Brain microvascular endothelial cell (primary cell): ENCODE measurements around the gene PIPOX.

Source experiments
- DNase-seq: peaks from one replicate; pipeline ENCODE4 v3.0.0-alpha.2; 2020
- H3K27ac ChIP-seq: fragments of 250-450 bp; sonication (Bioruptor Pico); 2 replicates; pipeline ENCODE4 v1.5.1; 2020; ENCODE audit warnings: mild to moderate bottlenecking, moderate library complexity
- H3K27me3 ChIP-seq: fragments of 250-450 bp; sonication (Bioruptor Pico); replicated peaks from 2 replicates; pipeline ENCODE4 v1.5.1; 2020; ENCODE audit warnings: mild to moderate bottlenecking
- H3K36me3 ChIP-seq: fragments of 250-450 bp; sonication (Bioruptor Pico); replicated peaks from 2 replicates; pipeline ENCODE4 v1.5.1; 2020; ENCODE audit warnings: mild to moderate bottlenecking
- H3K4me3 ChIP-seq: 2 replicates; pipeline ENCODE4 v1.5.1; 2011; ENCODE audit warnings: low read depth, mild to moderate bottlenecking, control low read depth, low read length, moderate library complexity
- in situ Hi-C: cut with HindIII; loops from 2 replicates; pipeline ENCODE4 v1.10.0; 2017; ENCODE audit warnings: low sequenced_read_pairs, low pct_ligation_motif_present
- TF ChIP-seq, protein P1 (sequence below): IDR thresholded peaks from 2 replicates; pipeline ENCODE4 v1.5.1; 2011; ENCODE audit warnings: low read depth, mild to moderate bottlenecking, moderate library complexity, low read length, control low read depth, inconsistent platforms; ENCODE audit errors: missing control alignments

PIPOX gene

DNA sequence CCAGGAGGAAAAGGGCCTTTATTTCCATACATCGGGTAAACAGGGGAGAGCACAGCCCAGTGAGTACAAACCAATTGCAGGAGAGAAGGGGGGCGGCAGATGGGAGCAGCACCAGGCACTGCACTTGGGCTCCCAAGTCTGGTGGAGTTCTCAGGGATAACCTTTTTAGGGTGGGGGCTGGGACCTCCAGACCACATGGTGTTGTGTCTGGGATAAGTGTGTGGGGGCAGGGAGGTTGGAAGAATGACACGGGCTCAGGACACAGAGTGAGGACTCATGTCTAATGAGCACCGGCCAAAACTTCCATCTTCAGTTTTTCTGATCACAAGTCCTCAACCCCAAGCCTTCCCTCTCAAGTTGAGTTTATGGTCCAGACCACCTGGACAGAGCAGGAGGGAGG lies 30.6 kb downstream of the PIPOX start:
- Histone ChIP-seq H3K27ac (no peak overlapping the region), H3K27me3 (peaks cover 11% of the 10 kb centered on the region), H3K4me3 (no peak overlapping the region), H3K36me3 (no peaks in the 10 kb centered on the region)
- in situ Hi-C loops = no loop called here
- TF ChIP-seq, protein P1, sequence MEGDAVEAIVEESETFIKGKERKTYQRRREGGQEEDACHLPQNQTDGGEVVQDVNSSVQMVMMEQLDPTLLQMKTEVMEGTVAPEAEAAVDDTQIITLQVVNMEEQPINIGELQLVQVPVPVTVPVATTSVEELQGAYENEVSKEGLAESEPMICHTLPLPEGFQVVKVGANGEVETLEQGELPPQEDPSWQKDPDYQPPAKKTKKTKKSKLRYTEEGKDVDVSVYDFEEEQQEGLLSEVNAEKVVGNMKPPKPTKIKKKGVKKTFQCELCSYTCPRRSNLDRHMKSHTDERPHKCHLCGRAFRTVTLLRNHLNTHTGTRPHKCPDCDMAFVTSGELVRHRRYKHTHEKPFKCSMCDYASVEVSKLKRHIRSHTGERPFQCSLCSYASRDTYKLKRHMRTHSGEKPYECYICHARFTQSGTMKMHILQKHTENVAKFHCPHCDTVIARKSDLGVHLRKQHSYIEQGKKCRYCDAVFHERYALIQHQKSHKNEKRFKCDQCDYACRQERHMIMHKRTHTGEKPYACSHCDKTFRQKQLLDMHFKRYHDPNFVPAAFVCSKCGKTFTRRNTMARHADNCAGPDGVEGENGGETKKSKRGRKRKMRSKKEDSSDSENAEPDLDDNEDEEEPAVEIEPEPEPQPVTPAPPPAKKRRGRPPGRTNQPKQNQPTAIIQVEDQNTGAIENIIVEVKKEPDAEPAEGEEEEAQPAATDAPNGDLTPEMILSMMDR = no peak
- no peak for DNase-seq

DNA sequence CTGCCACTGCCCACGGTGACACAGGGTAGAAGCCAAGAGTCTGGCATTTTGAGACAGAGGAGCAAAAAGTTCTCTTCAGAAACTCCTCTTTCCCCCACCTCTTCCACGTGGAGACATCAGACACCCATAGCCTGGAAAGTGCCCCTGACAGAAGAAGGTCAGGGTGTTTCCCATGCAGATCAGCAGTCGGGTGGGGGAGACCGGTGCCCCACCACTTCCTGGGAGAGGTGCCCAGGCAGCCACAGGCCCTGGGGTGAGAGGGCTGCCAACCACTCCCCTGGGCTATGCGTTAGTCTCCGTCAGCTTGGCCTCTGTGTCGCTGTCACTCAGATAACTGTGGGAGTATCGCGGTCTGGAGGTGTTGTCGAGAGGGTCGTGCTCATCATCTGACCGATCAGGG lies 31.5 kb downstream of the PIPOX start:
- TF ChIP-seq, protein P1 = no peak
- H3K4me3 ChIP-seq = no peak overlapping the region
- H3K27ac ChIP-seq = no peak overlapping the region
- DNase-seq = no peak
- in situ Hi-C loops = no loop called here
- peaks cover 11% of the 10 kb centered on the region for H3K27me3 ChIP-seq
- no peaks in the 10 kb centered on the region for H3K36me3 ChIP-seq

DNA sequence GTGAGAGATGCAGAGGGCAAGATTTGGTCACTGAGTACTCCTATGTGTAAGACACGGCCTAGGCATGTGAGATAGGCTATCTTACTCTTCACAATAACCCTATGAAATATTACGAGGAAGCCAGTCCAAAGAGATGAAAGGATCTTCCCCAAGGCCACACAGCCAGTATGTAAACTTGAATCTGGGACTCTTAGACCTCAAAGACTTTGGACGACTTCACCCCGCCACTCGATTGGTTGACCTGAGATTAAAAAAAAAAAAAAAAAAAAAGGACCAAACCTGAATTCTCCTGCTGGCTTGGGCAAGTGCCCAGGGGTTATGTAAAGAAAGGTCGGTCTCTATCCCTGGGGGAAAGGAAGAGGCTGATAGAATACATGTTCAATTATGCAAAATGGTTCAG lies 33.1 kb downstream of the PIPOX start:
- Histone ChIP-seq H3K4me3 (no peak overlapping the region), H3K27me3 (peaks cover 8% of the 10 kb centered on the region), H3K36me3 (no peaks in the 10 kb centered on the region), H3K27ac (no peak overlapping the region)
- DNase-seq = no peak
- in situ Hi-C loops = no loop called here
- TF ChIP-seq, protein P1 = no peak

DNA sequence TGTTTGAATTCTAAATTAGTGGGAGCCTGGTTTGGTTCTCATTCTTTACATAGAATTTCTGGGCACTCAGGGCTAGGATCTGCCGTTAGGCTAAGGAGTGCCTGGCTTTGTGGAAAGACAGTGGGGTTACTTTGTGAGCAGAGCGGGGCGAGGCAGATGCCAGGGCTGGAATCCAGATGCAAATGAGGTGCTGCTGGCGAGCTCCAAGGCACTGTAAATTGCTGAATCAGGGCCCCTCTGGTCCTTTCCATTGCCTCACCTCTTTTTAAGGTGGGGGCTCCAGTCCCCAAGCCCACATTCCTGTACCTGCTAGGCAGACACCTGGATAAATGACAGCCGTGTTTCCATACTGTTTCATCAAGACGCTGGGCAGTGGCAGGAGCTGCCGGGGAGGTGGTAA lies 33.8 kb downstream of the PIPOX start:
- no peak for DNase-seq
- Histone ChIP-seq H3K4me3 (no peak overlapping the region), H3K27ac (no peak overlapping the region), H3K27me3 (peaks cover 2% of the 10 kb centered on the region), H3K36me3 (no peaks in the 10 kb centered on the region)
- TF ChIP-seq, protein P1 = no peak
- in situ Hi-C loops = no loop called here

DNA sequence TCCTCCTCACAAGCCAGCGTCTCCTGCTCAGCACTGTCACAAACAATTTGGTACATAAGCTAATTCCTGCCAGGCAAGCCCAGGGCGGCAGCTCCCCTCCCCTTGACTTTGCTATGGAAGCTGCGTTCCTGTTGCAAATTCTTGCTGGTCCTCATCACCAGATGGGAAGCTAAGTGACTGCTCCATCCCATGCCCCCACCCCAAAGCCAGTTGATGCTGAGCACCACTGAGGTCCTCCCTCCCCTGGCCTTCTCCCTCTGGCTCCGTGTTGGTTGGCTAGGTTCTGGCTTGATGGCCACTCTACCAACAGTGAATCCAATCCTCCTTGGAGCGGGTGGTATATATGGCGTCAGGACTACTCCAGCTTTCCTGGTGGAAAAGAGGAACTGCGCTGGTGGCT lies 34.4 kb downstream of the PIPOX start:
- in situ Hi-C loops = no loop called here
- H3K36me3 ChIP-seq = no peaks in the 10 kb centered on the region
- H3K27ac ChIP-seq = no peak overlapping the region
- TF ChIP-seq, protein P1 = no peak
- no peak overlapping the region for H3K4me3 ChIP-seq
- DNase-seq = no peak
- no peaks in the 10 kb centered on the region for H3K27me3 ChIP-seq

DNA sequence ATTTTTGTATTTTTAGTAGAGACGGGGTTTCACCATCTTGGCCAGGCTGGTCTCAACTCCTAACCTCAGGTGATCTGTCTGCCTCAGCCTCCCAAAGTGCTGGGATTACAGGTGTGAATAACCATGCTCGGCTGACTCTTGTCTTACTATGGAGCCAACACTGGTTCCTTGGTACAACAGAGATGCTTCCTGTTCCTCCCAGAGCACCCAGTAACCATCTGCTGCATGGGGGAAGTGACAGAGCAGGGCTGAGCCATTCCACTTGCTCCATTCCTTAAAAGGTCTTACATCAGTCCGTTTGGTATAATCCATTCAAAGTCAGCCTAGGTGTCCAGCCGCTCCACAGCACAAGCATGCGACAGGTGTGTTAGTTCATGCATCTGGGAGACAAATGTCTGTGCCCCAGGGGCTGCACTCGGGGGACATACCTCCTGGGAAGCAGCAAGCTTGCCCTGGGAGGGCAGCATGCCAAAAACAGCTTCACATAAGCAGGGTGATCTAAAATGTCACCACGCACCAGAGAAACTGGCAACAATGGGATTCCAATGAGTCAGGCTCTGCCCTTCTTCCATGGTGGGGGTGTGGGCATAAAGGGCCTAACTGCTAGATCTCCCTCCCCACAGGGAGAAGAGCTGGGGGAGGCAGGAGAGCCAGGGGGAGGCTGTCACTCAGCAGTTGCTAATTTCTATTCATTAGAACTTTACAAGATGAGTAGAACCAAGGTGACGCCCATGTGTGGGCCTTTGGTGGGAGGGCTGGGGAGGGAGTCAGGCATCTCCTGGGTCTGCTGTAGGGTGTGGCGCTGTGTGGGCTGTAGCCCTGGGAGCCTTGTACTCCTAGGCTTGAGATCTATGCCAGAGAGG lies 35.5 kb downstream of the PIPOX start:
- in situ Hi-C loops = no loop called here
- H3K4me3 ChIP-seq = no peak overlapping the region
- no peak overlapping the region for H3K27ac ChIP-seq
- TF ChIP-seq, protein P1 = no peak
- DNase-seq = no peak
- no peaks in the 10 kb centered on the region for H3K36me3 ChIP-seq
- H3K27me3 ChIP-seq = no peaks in the 10 kb centered on the region
